Naive thymus-derived CD4-positive, alpha-beta T cell (primary cell): ENCODE results near the gene LDLRAD4. TPM values are rescaled to one million over a fixed set of nuclear protein-coding genes. Genes with fewer than 3 reads are reported as not detected.
"Not testable (repeated sequence)": the region's sequence is repeated elsewhere in the genome, so short reads cannot be mapped to it uniquely, and the experiment has no call there.

Experiments
- ATAC-seq: fragments of 150-1000 bp; cut with Tn5 transposase; 2 replicates; pipeline ENCODE4 v1.10.0; 2021; ENCODE audit warnings: mild to moderate bottlenecking, moderate library complexity
- CTCF ChIA-PET: fragments of 350-600 bp; sonication (Branson Sonifier 250); formaldehyde crosslinking; loops from one replicate; lab custom pipeline; 2021; ENCODE audit warnings: antibody characterized with exemption; lab: Charles Lee
- POLR2A ChIA-PET: fragments of 350-600 bp; sonication (Branson Sonifier 250); formaldehyde crosslinking; loops from one replicate; lab custom pipeline; 2021; ENCODE audit warnings: antibody characterized with exemption, inconsistent platforms; lab: Charles Lee
- DNase-seq, 9 donors: peaks; one replicate each; pipeline versions ENCODE4 v3.0.0 to v3.0.0-alpha.2; 2020 to 2022; ENCODE audit warnings: mixed read lengths in 1 of 9
- H3K27ac ChIP-seq: one replicate; pipeline ENCODE4 v1.7.0; 2013; ENCODE audit warnings: mild to moderate bottlenecking, low read depth, low read length, moderate library complexity
- H3K27me3 ChIP-seq, 2 donors: one replicate each; pipeline ENCODE4 v1.7.0; 2013; ENCODE audit warnings: low read length in 2 of 2, mild to moderate bottlenecking in 2 of 2, moderate library complexity in 2 of 2; ENCODE audit not compliant: control insufficient read depth in 2 of 2, insufficient read depth in 2 of 2
- H3K36me3 ChIP-seq, 3 experiments: 1 replicate in 2 of 3; 2 replicates in 1 of 3; pipeline ENCODE4 v1.7.0; 2013; ENCODE audit warnings: low read length in 3 of 3, mild to moderate bottlenecking in 3 of 3, moderate library complexity in 1 of 3; ENCODE audit not compliant: insufficient read depth in 3 of 3, control insufficient read depth in 2 of 3
- H3K4me1 ChIP-seq, 2 donors: one replicate each; pipeline ENCODE4 v1.7.0; 2013; ENCODE audit warnings: low read length in 2 of 2, mild to moderate bottlenecking in 2 of 2, moderate library complexity in 1 of 2; ENCODE audit not compliant: control insufficient read depth in 2 of 2, insufficient read depth in 2 of 2
- H3K4me3 ChIP-seq: 2 replicates; pipeline ENCODE4 v1.7.0; 2013; ENCODE audit warnings: mild to moderate bottlenecking, low read length
- H3K9me3 ChIP-seq, 3 experiments: 1 replicate in 2 of 3; 2 replicates in 1 of 3; pipeline ENCODE4 v1.7.0; 2013; ENCODE audit warnings: low read length in 3 of 3; ENCODE audit not compliant: control insufficient read depth in 2 of 3
- H3K27ac Mint-ChIP-seq, 9 donors: one replicate each; pipeline ENCODE4 v1.8.0; 2020 to 2022; ENCODE audit warnings: mixed read lengths in 9 of 9, mild to moderate bottlenecking in 8 of 9, moderate library complexity in 5 of 9, inconsistent platforms in 2 of 9
- H3K27me3 Mint-ChIP-seq, 5 donors: one replicate each; pipeline ENCODE4 v1.8.0; 2021 to 2022; ENCODE audit warnings: mixed read lengths in 5 of 5, mild to moderate bottlenecking in 1 of 5
- H3K36me3 Mint-ChIP-seq, 5 donors: one replicate each; pipeline ENCODE4 v1.8.0; 2020 to 2022; ENCODE audit warnings: mixed read lengths in 5 of 5, mild to moderate bottlenecking in 3 of 5, inconsistent platforms in 1 of 5
- H3K4me1 Mint-ChIP-seq, 7 donors: one replicate each; pipeline ENCODE4 v1.8.0; 2020 to 2022; ENCODE audit warnings: mixed read lengths in 7 of 7, mild to moderate bottlenecking in 3 of 7, inconsistent platforms in 1 of 7
- H3K4me3 Mint-ChIP-seq, 10 donors: one replicate each; pipeline ENCODE4 v1.8.0; 2020 to 2022; ENCODE audit warnings: mild to moderate bottlenecking in 10 of 10, mixed read lengths in 10 of 10, moderate library complexity in 6 of 10, inconsistent platforms in 2 of 10
- H3K9me3 Mint-ChIP-seq, 11 donors: one replicate each; pipeline ENCODE4 v1.8.0; 2020 to 2022; ENCODE audit warnings: mixed read lengths in 11 of 11, mild to moderate bottlenecking in 4 of 11, inconsistent platforms in 1 of 11, moderate library complexity in 1 of 11
- intact Hi-C, 2 donors: fragments of 100-400 bp; cut with micrococcal nuclease; formaldehyde crosslinking; loops; one replicate each; pipeline ENCODE4 v1.15.1; 2023
- polyA plus RNA-seq, 2 donors: library from polyadenylated mRNA; unstranded; fragments of 300-500 nt; fragmentation: Illumina TruSeq; gene quantifications; one replicate each; pipeline ENCODE4 v1.2.3, GENCODE V29; 2021
- total RNA-seq, 6 experiments: library from RNA in 5 of 6; stranded (reverse) in 5 of 6; gene quantifications; 1 replicate in 5 of 6; 2 replicates in 1 of 6; pipeline ENCODE4 v1.2.3 and lab custom pipeline; 2021 to 2026

The LDLRAD4 gene
- total and polyA plus RNA-seq, 7 experiments from 2014 or later, result 13.0 to 84.3 (median 53.7) TPM

GRCh38 chr18:13260197-13260934 is 41.8 kb downstream of the LDLRAD4 start:
- H3K27ac Mint-ChIP-seq, result peak overlapping the region in 4 of 9 donors; percentile 32 to 73 (median 58)
- Histone ChIP-seq H3K9me3 (no peaks in the 10 kb centered on the region), H3K4me3 (no peak overlapping the region), H3K27me3 (no peaks in the 10 kb centered on the region), H3K27ac (no peak overlapping the region), H3K4me1 (peaks cover 2 to 25% of the 10 kb centered on the region in 2 donors), H3K36me3 (no peaks in the 10 kb centered on the region)
- no peaks in the 10 kb centered on the region for H3K36me3 Mint-ChIP-seq
- intact Hi-C loops, result loop anchor here in 1 of 2 donors (2.0 kb wide), 1 partner anchor 42 kb away; the partner anchor contains the start of gene LDLRAD4
- H3K27me3 Mint-ChIP-seq, result peaks cover 0 to 4% (median 0%) of the 10 kb centered on the region in 5 donors
- peaks cover 21 to 44% (median 30%) of the 10 kb centered on the region in 7 donors for H3K4me1 Mint-ChIP-seq
- ChIA-PET POLR2A (interaction anchor here (1.0 to 1.1 kb wide), 2 partner anchors 9 to 38 kb away, joined by 3 to 6 read pairs; no protein-coding TSS in a partner anchor), CTCF (interaction anchor here (0.5 kb wide), 1 partner anchor 296 kb away, joined by 5 read pairs; no protein-coding TSS in a partner anchor)
- no peaks in the 10 kb centered on the region for H3K9me3 Mint-ChIP-seq
- H3K4me3 Mint-ChIP-seq, result peak overlapping the region in 8 of 10 donors; percentile 1 to 59 (median 29)
- ATAC-seq (peak; percentile 48), DNase-seq (no peak)

GRCh38 chr18:13260935-13261640 is 42.5 kb downstream of the LDLRAD4 start:
- Mint-ChIP-seq H3K4me3 (peak overlapping the region in 8 of 10 donors; percentile 8 to 80 (median 56)), H3K27ac (peak overlapping the region; percentile 0 to 84 (median 66)), H3K36me3 (no peaks in the 10 kb centered on the region), H3K27me3 (peaks cover 0 to 4% (median 0%) of the 10 kb centered on the region in 5 donors), H3K9me3 (no peaks in the 10 kb centered on the region), H3K4me1 (peaks cover 21 to 51% (median 36%) of the 10 kb centered on the region in 7 donors)
- H3K4me3 ChIP-seq, result no peak overlapping the region
- no peak overlapping the region for H3K27ac ChIP-seq
- H3K27me3 ChIP-seq, result no peaks in the 10 kb centered on the region
- CTCF ChIA-PET, result interaction anchor here (0.5 to 0.8 kb wide), 2 partner anchors 18 to 296 kb away, joined by 5 to 6 read pairs; no protein-coding TSS in a partner anchor
- intact Hi-C loops, result loop anchor here in 1 of 2 donors (2.0 kb wide), 1 partner anchor 42 kb away; the partner anchor contains the start of gene LDLRAD4
- DNase-seq (no peak), ATAC-seq (no peak)
- H3K9me3 ChIP-seq, result no peaks in the 10 kb centered on the region
- POLR2A ChIA-PET, result interaction anchor here (0.6 to 1.1 kb wide), 4 partner anchors 12 to 38 kb away, joined by 3 to 4 read pairs (median 3); no protein-coding TSS in a partner anchor
- H3K4me1 ChIP-seq, result peaks cover 2 to 30% of the 10 kb centered on the region in 2 donors
- H3K36me3 ChIP-seq, result no peaks in the 10 kb centered on the region

GRCh38 chr18:13261661-13262357 is 43.2 kb downstream of the LDLRAD4 start:
- Mint-ChIP-seq H3K9me3 (no peaks in the 10 kb centered on the region), H3K4me1 (peaks cover 29 to 58% (median 44%) of the 10 kb centered on the region in 7 donors), H3K4me3 (peak overlapping the region in 8 of 10 donors; percentile 5 to 80 (median 56)), H3K27ac (peak overlapping the region in 8 of 9 donors; percentile 12 to 84 (median 70)), H3K27me3 (peaks cover 0 to 4% (median 0%) of the 10 kb centered on the region in 5 donors), H3K36me3 (no peaks in the 10 kb centered on the region)
- DNase-seq (peak in 1 of 9 donors; percentile 26), ATAC-seq (peak; percentile 55)
- Histone ChIP-seq H3K27me3 (no peaks in the 10 kb centered on the region), H3K9me3 (no peaks in the 10 kb centered on the region), H3K27ac (no peak overlapping the region), H3K4me1 (peaks cover 2 to 38% of the 10 kb centered on the region in 2 donors), H3K36me3 (no peaks in the 10 kb centered on the region), H3K4me3 (no peak overlapping the region)
- CTCF ChIA-PET, result interaction anchor here (0.8 kb wide), 1 partner anchor 17 kb away, joined by 6 read pairs; no protein-coding TSS in a partner anchor
- intact Hi-C loops, result loop anchor here in 1 of 2 donors (2.0 kb wide), 1 partner anchor 43 kb away; the partner anchor contains the start of gene LDLRAD4
- POLR2A ChIA-PET, result interaction anchor here (0.6 to 1.0 kb wide), 4 partner anchors 11 to 68 kb away, joined by 3 to 4 read pairs (median 3); no protein-coding TSS in a partner anchor

- peaks cover 2 to 43% of the 10 kb centered on the region in 2 donors for H3K4me1 ChIP-seq
- H3K9me3 ChIP-seq, ATAC-seq, CTCF ChIA-PET, H3K36me3 Mint-ChIP-seq, H3K27me3 ChIP-seq, H3K36me3 ChIP-seq, H3K27ac ChIP-seq, H3K27me3 Mint-ChIP-seq, DNase-seq, H3K4me3 ChIP-seq, intact Hi-C loops, H3K4me3 Mint-ChIP-seq, H3K27ac Mint-ChIP-seq, H3K9me3 Mint-ChIP-seq: not testable (repeated sequence)
- peaks cover 34 to 63% (median 49%) of the 10 kb centered on the region in 7 donors for H3K4me1 Mint-ChIP-seq
- POLR2A ChIA-PET, result interaction anchor here (0.7 to 1.0 kb wide), 2 partner anchors 16 to 68 kb away, joined by 3 read pairs; no protein-coding TSS in a partner anchor
These were observed 43.8 kb downstream of the LDLRAD4 start for GRCh38 chr18:13262358-13262680.

GRCh38 chr18:13262839-13263691 is 44.5 kb downstream of the LDLRAD4 start:
- ChIA-PET POLR2A (no interaction called here), CTCF (interaction anchor here (0.6 kb wide), 1 partner anchor 130 kb away, joined by 3 read pairs; no protein-coding TSS in a partner anchor)
- no peak overlapping the region for H3K27ac ChIP-seq
- intact Hi-C loops, result no loop called here
- H3K4me3 ChIP-seq, result no peak overlapping the region
- Mint-ChIP-seq H3K27me3 (peaks cover 0 to 6% (median 0%) of the 10 kb centered on the region in 5 donors), H3K9me3 (no peaks in the 10 kb centered on the region), H3K27ac (no peak overlapping the region), H3K4me1 (peaks cover 39 to 71% (median 56%) of the 10 kb centered on the region in 7 donors), H3K4me3 (peak overlapping the region in 1 of 10 donors; percentile 4), H3K36me3 (no peaks in the 10 kb centered on the region)
- H3K9me3 ChIP-seq, result no peaks in the 10 kb centered on the region
- DNase-seq, result no peak
- no peak for ATAC-seq
- H3K27me3 ChIP-seq, result no peaks in the 10 kb centered on the region
- H3K36me3 ChIP-seq, result no peaks in the 10 kb centered on the region
- H3K4me1 ChIP-seq, result peaks cover 2 to 50% of the 10 kb centered on the region in 2 donors
